ENCODE results near the gene PORCN. TPM values are rescaled to one million over a fixed set of nuclear protein-coding genes. Genes with fewer than 3 reads are reported as not detected.

PORCN gene
- total RNA-seq, 1 experiment from 2014 or later = 12.9 TPM

DNA sequence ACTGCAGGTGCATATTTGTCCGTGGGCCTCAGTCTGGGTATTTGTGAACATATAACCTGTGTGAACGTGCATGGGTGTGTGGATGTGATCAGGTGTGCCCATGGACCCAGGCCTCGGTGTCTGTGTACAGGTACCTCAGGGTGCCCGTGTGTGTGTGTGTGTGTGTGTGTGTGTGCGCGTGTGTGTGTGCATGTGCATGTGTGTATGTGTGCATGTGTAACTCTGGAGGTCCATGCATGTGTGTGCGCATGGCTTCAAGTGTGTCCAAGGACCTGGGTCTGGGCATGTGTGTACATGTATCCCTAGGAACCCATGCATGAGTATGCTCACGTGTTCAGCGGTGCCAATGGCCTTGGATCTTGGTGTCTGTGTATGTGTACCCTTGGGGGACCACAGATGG lies 17.0 kb upstream of the PORCN start:
- H3K9me3 ChIP-seq (ENCODE audit: control insufficient read depth in 1 of 2, insufficient read depth in 1 of 2, low read depth in 1 of 2, low read length in 2 of 2) = no peaks in the 10 kb centered on the region
- H3K27ac ChIP-seq (ENCODE audit: low read depth, low read length) = no peak overlapping the region
- CTCF ChIA-PET = no interaction called here
- H3K27me3 ChIP-seq (ENCODE audit: insufficient read depth, low read length) = no peaks in the 10 kb centered on the region
- H3K4me1 ChIP-seq (ENCODE audit: control insufficient read depth in 1 of 2, insufficient read depth in 2 of 2, low read length in 2 of 2) = peaks cover 9 to 59% of the 10 kb centered on the region in 2 experiments; a peak in 3 of 4 replicates
- POLR2A ChIA-PET = no interaction called here
- no peak overlapping the region for H3K9ac ChIP-seq (ENCODE audit: low read length)
- H3K79me2 ChIP-seq (ENCODE audit: insufficient read depth, low read length) = no peaks in the 10 kb centered on the region
- H3K4me3 ChIP-seq (replicated peaks in 1 of 2; ENCODE audit: low read depth in 1 of 2, low read length in 2 of 2) = no peak overlapping the region
- TF ChIP-seq, protein P1, sequence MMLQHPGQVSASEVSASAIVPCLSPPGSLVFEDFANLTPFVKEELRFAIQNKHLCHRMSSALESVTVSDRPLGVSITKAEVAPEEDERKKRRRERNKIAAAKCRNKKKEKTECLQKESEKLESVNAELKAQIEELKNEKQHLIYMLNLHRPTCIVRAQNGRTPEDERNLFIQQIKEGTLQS (IDR thresholded peaks at IDR 0.05) = no peak
- TF ChIP-seq JUND (IDR thresholded peaks at IDR 0.05) (no peak), SRF (IDR thresholded peaks at IDR 0.05; ENCODE audit: low read depth) (no peak), RAD21 (IDR thresholded peaks at IDR 0.05; ENCODE audit: low read depth) (no peak), POLR2A (IDR thresholded peaks at IDR 0.05; ENCODE audit: borderline replicate concordance, extremely low read depth, insufficient read depth, insufficient read length) (no peak), EZH2 (IDR thresholded peaks at IDR 0.05) (no peak), POLR2AphosphoS5 (IDR thresholded peaks at IDR 0.05; ENCODE audit: low read depth, low read length) (no peak), REST (IDR thresholded peaks at IDR 0.05; ENCODE audit: low read depth) (no peak), SIN3A (IDR thresholded peaks at IDR 0.05; ENCODE audit: low read depth) (no peak)
- TF ChIP-seq, protein P2, sequence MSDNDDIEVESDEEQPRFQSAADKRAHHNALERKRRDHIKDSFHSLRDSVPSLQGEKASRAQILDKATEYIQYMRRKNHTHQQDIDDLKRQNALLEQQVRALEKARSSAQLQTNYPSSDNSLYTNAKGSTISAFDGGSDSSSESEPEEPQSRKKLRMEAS (IDR thresholded peaks at IDR 0.05) = no peak
- BruUV-seq (replicated peaks) = no TSS peak
- H4K20me1 ChIP-seq (ENCODE audit: insufficient read depth) = no peaks in the 10 kb centered on the region
- peak overlapping the region; percentile 47 for H3K4me2 ChIP-seq (ENCODE audit: low read length)
- H3K9me2 ChIP-seq (ENCODE audit: insufficient read depth) = no peaks in the 10 kb centered on the region
- DNase-seq (ENCODE audit: low read depth, low spot score) (no peak), ATAC-seq (no peak)
- H3K36me3 ChIP-seq (ENCODE audit: control insufficient read depth in 1 of 2, insufficient read depth in 2 of 2, low read length in 2 of 2) = no peaks in the 10 kb centered on the region
- intact Hi-C loops (cut with micrococcal nuclease) = loop anchor here (5.0 to 10.0 kb wide), 4 partner anchors 410 to 927 kb away; partner anchors contain the start of gene ARAF
- H2AFZ ChIP-seq (ENCODE audit: low read depth, low read length, poor library complexity, severe bottlenecking) = no peak overlapping the region
- RAD21 ChIA-PET (ENCODE audit: low non-redundant PET in 1 of 2, low total read pairs in 2 of 2, uncharacterized antibody in 2 of 2, unreplicated experiment in 2 of 2) = no interaction called here
